Prostate gland (tissue), 2 donors: ENCODE data around the gene BFSP1. TPM values are rescaled to one million over a fixed set of nuclear protein-coding genes. Genes with fewer than 3 reads are reported as not detected.

Experiments
- DNase-seq: peaks from one replicate; pipeline ENCODE4 v3.0.0-alpha.2; 2019; ENCODE audit warnings: low spot score
- H3K27ac ChIP-seq, 2 donors: fragments of 200-600 bp; sonication (generic); 2 replicates each; pipeline ENCODE4 v1.5.1; 2017 to 2019
- H3K27me3 ChIP-seq: fragments of 200-600 bp; sonication (generic); replicated peaks from 2 replicates; pipeline ENCODE4 v1.5.1; 2019; ENCODE audit not compliant: insufficient read depth
- H3K36me3 ChIP-seq, 2 donors: fragments of 200-600 bp; sonication (generic); 1 replicate in 1 of 2; 2 replicates in 1 of 2; pipeline versions ENCODE4 v1.5.1 to v1.8.1; 2017 to 2019
- H3K4me1 ChIP-seq: fragments of 200-600 bp; sonication (generic); replicated peaks from 2 replicates; pipeline ENCODE4 v1.5.1; 2019
- H3K4me3 ChIP-seq, 2 donors: fragments of 200-600 bp; sonication (generic); 2 replicates each; pipeline ENCODE4 v1.5.1; 2017 to 2019
- H3K9me3 ChIP-seq: fragments of 200-600 bp; sonication (generic); 2 replicates; pipeline ENCODE4 v1.5.1; 2017
- POLR2A ChIP-seq: fragments of 450-650 bp; IDR thresholded peaks from one replicate; pipeline ENCODE4 v1.6.1; 2016; ENCODE audit warnings: antibody characterized with exemption, mild to moderate bottlenecking
- POLR2AphosphoS5 ChIP-seq: sonication (generic); formaldehyde crosslinking; IDR thresholded peaks from one replicate; pipeline ENCODE4 v1.6.1; 2017; ENCODE audit warnings: antibody characterized with exemption
- WGBS: methylation state at CpG from one replicate; pipeline ENCODE4 v1.1.5; 2018; 5-methylcytosine and 5-hydroxymethylcytosine counted together
- intact Hi-C: fragments of 100-400 bp; cut with DNase I; formaldehyde crosslinking; loops from one replicate; pipeline ENCODE4 v1.14.2; 2022
- total RNA-seq, 2 donors: library from RNA; depleted of rRNA; stranded (reverse); fragments of >200 nt; gene quantifications; one replicate each; pipeline ENCODE4 v1.1.0, GENCODE V29; 2016
- TF ChIP-seq, protein P1 (sequence below), 4 experiments: fragments of 200-600 bp in 2 of 4; fragments of 450-650 bp in 2 of 4; sonication (generic) in 2 of 4; IDR thresholded peaks; 1 replicate in 3 of 4; 2 replicates in 1 of 4; pipeline ENCODE4 v1.5.1; 2016 to 2019; ENCODE audit warnings: antibody characterized with exemption in 4 of 4, mild to moderate bottlenecking in 2 of 4, moderate library complexity in 2 of 4

BFSP1 gene
- total RNA-seq, 2 donors from 2014 or later = 0.27 to 6.9 TPM

DNA sequence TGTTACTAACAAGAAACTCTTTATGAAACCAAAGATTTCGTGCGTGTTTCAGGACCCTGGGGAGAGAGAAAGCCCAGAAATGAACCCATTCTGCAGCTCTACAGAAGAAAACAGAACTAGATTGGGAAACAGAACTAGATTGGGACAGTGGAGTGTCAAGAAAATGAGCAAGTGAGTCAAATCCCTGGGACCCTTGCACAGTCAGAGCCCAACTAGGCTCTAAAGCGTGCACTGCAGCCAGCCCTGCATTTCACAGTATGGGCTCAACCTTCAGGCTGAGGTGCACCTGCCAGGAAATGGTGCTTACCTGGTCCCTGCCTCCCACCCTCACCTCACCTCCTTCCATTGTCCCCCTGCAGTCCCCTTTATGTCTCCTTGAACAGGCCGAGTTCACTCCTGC, 39.7 kb downstream of the BFSP1 start:
- DNase-seq = no peak
- no peaks in the 10 kb centered on the region for H3K36me3 ChIP-seq
- H3K4me3 ChIP-seq = no peak overlapping the region
- no peaks in the 10 kb centered on the region for H3K4me1 ChIP-seq
- H3K27me3 ChIP-seq = no peaks in the 10 kb centered on the region
- 98% methylated on average over 4 of the region's 4 CpGs for WGBS
- no peak overlapping the region for H3K27ac ChIP-seq
- intact Hi-C loops = no loop called here
- TF ChIP-seq, protein P1, sequence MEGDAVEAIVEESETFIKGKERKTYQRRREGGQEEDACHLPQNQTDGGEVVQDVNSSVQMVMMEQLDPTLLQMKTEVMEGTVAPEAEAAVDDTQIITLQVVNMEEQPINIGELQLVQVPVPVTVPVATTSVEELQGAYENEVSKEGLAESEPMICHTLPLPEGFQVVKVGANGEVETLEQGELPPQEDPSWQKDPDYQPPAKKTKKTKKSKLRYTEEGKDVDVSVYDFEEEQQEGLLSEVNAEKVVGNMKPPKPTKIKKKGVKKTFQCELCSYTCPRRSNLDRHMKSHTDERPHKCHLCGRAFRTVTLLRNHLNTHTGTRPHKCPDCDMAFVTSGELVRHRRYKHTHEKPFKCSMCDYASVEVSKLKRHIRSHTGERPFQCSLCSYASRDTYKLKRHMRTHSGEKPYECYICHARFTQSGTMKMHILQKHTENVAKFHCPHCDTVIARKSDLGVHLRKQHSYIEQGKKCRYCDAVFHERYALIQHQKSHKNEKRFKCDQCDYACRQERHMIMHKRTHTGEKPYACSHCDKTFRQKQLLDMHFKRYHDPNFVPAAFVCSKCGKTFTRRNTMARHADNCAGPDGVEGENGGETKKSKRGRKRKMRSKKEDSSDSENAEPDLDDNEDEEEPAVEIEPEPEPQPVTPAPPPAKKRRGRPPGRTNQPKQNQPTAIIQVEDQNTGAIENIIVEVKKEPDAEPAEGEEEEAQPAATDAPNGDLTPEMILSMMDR (IDR thresholded peaks at IDR 0.05) = no peak
- TF ChIP-seq POLR2A (no peak), POLR2AphosphoS5 (no peak)
- H3K9me3 ChIP-seq = no peaks in the 10 kb centered on the region

- no peaks in the 10 kb centered on the region for H3K36me3 ChIP-seq
- no peak overlapping the region for H3K4me3 ChIP-seq
- TF ChIP-seq, protein P1 (IDR thresholded peaks at IDR 0.05) = no peak
- TF ChIP-seq POLR2AphosphoS5 = no peak
- TF ChIP-seq POLR2A = no peak
- no peaks in the 10 kb centered on the region for H3K27me3 ChIP-seq
- intact Hi-C loops = no loop called here
- no peak overlapping the region for H3K27ac ChIP-seq
- DNase-seq = no peak
- no peaks in the 10 kb centered on the region for H3K9me3 ChIP-seq
- no peaks in the 10 kb centered on the region for H3K4me1 ChIP-seq
- WGBS = 92% methylated on average over 11 of the region's 11 CpGs
Observed at GRCh38 chr20:17491041-17491440, 40.1 kb downstream of the BFSP1 start.

GRCh38 chr20:17490501-17490900, 40.7 kb downstream of the BFSP1 start:
- intact Hi-C loops = no loop called here
- H3K9me3 ChIP-seq = no peaks in the 10 kb centered on the region
- H3K4me3 ChIP-seq = no peak overlapping the region
- H3K27ac ChIP-seq = no peak overlapping the region
- no peaks in the 10 kb centered on the region for H3K36me3 ChIP-seq
- 90% methylated on average over 7 of the region's 7 CpGs for WGBS
- no peak for DNase-seq
- TF ChIP-seq POLR2AphosphoS5 (no peak), POLR2A (no peak)
- TF ChIP-seq, protein P1 (IDR thresholded peaks at IDR 0.05) = no peak
- H3K27me3 ChIP-seq = no peaks in the 10 kb centered on the region
- no peaks in the 10 kb centered on the region for H3K4me1 ChIP-seq

DNA sequence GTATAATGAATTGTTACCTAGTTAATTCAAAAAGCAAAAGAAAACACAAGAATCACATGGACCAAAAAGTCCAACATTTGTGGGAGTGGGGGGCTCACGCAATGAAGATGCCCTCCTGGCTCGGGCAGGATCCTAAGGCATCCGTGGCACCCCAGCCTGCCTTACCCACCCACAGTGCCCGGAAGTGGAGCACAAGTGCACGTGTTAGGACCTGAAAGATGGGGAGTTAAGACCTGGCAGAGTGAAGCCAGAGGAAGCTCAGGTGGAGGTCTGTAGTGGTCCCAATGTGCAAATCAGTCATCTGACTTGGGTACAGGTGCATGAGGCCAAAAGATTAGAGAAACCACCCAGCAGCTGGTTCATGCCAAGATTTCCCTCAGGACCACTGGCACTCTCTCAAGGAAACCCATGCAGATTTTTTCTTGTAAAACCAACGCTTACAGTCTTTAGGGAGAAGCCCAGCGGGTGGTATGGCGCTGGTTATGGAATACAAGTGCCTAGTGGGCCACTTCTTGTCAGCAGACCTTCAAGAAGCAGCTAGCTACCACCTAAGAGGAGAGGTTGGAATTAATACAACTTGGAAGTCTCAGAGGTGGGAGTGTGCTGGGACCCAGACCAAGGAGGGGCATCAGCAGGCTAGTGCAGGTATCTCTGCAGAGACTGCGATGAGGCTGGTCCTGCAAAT, 42.1 kb downstream of the BFSP1 start:
- H3K4me3 ChIP-seq = no peak overlapping the region
- WGBS = 90% methylated on average over 9 of the region's 9 CpGs
- no peaks in the 10 kb centered on the region for H3K27me3 ChIP-seq
- no peak overlapping the region for H3K27ac ChIP-seq
- H3K4me1 ChIP-seq = no peaks in the 10 kb centered on the region
- H3K9me3 ChIP-seq = no peaks in the 10 kb centered on the region
- intact Hi-C loops = no loop called here
- TF ChIP-seq POLR2A = no peak
- no peak for TF ChIP-seq POLR2AphosphoS5
- TF ChIP-seq, protein P1 (IDR thresholded peaks at IDR 0.05) = no peak
- H3K36me3 ChIP-seq = no peaks in the 10 kb centered on the region
- no peak for DNase-seq

DNA sequence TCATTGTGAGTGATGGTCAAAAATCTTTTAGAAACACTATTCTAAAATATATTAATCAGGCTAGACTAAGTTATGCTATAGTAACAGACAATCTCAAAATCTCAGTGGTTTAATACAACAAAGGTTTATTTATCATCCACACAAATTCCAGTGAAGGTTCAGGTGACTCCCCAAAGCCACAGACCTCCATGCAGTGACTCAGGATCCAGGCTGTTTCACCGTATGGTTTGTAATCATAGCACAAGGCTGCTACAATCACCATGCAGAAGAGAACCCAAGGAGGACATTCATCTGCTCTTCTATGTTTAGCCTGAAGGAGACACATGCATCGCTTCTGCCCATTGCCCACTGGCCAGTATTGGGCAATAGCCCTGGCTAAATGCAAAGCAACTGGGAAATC, 46.2 kb downstream of the BFSP1 start:
- H3K4me3 ChIP-seq = no peak overlapping the region
- H3K36me3 ChIP-seq = no peaks in the 10 kb centered on the region
- no peaks in the 10 kb centered on the region for H3K27me3 ChIP-seq
- intact Hi-C loops = no loop called here
- H3K27ac ChIP-seq = no peak overlapping the region
- 88% methylated on average over 2 of the region's 2 CpGs for WGBS
- H3K9me3 ChIP-seq = no peaks in the 10 kb centered on the region
- no peaks in the 10 kb centered on the region for H3K4me1 ChIP-seq
- DNase-seq = no peak
- TF ChIP-seq POLR2AphosphoS5 (no peak), POLR2A (no peak)
- TF ChIP-seq, protein P1 (IDR thresholded peaks at IDR 0.05) = no peak
